Inferior parietal cortex (tissue), 1 donor: ENCODE results near the gene SEC24B.
"Not testable (repeated sequence)": the region's sequence is repeated elsewhere in the genome, so short reads cannot be mapped to it uniquely, and the experiment has no call there.

ENCODE experiments used
- DNase-seq: peaks from one replicate; pipeline ENCODE4 v3.0.0-alpha.2; 2016; ENCODE audit errors: extremely low spot score

Gene SEC24B

GRCh38 chr4:109506890-109507289 is 73.3 kb downstream of the SEC24B start:
- no peak for DNase-seq

GRCh38 chr4:109510687-109511086 is 77.1 kb downstream of the SEC24B start:
- DNase-seq = no peak

GRCh38 chr4:109511414-109511813 is 77.8 kb downstream of the SEC24B start:
- DNase-seq = no peak

- not testable (repeated sequence) for DNase-seq
Measured at GRCh38 chr4:109513368-109513767, 79.8 kb downstream of the SEC24B start.

- no peak for DNase-seq
Measured at GRCh38 chr4:109532182-109532581, 98.6 kb downstream of the SEC24B start.

GRCh38 chr4:109545401-109545800 is 111.8 kb downstream of the SEC24B start:
- DNase-seq = no peak

- no peak for DNase-seq
Measured at GRCh38 chr4:109547394-109547793, 113.8 kb downstream of the SEC24B start.

- no peak for DNase-seq
Measured at GRCh38 chr4:109548655-109549054, 115.0 kb downstream of the SEC24B start.

- DNase-seq = no peak
Measured at GRCh38 chr4:109552237-109552636, 118.6 kb downstream of the SEC24B start.

GRCh38 chr4:109553130-109553529 is 119.5 kb downstream of the SEC24B start:
- DNase-seq = no peak

GRCh38 chr4:109554971-109555370 is 121.4 kb downstream of the SEC24B start:
- no peak for DNase-seq

- DNase-seq = no peak
Measured at GRCh38 chr4:109557433-109557832, 123.8 kb downstream of the SEC24B start.

GRCh38 chr4:109558095-109558494 is 124.5 kb downstream of the SEC24B start:
- not testable (repeated sequence) for DNase-seq

- DNase-seq = no peak
Measured at GRCh38 chr4:109559625-109559982, 126.0 kb downstream of the SEC24B start.

GRCh38 chr4:109559983-109560686 is 126.5 kb downstream of the SEC24B start, which contains the start of gene MCUB:
Gene MCUB (plus strand): TSS chr4:109560246. CDS start chr4:109560338, 92 bp downstream.
- DNase-seq = peak; percentile 64

GRCh38 chr4:109560687-109561461 is 127.3 kb downstream of the SEC24B start:
- DNase-seq = peak; percentile 34

- no peak for DNase-seq
Measured at GRCh38 chr4:109562457-109563239, 129.0 kb downstream of the SEC24B start.

GRCh38 chr4:109571494-109571893 is 137.9 kb downstream of the SEC24B start:
- DNase-seq = no peak

GRCh38 chr4:109572154-109572553 is 138.5 kb downstream of the SEC24B start:
- DNase-seq = no peak

- DNase-seq = no peak
Measured at GRCh38 chr4:109574443-109574850, 140.8 kb downstream of the SEC24B start.

- no peak for DNase-seq
Measured at GRCh38 chr4:109574931-109575804, 141.6 kb downstream of the SEC24B start.
